Measurements from ENCODE around the gene TBC1D2. TPM values are rescaled to one million over a fixed set of nuclear protein-coding genes. Genes with fewer than 3 reads are reported as not detected.

The TBC1D2 gene
- total and polyA plus RNA-seq, 2 of the 13 experiments (the other 11 are each of a cell fraction or from before 2014, with no cell fraction given) = 2.0 to 2.8 TPM

- no peak for TF ChIP-seq GLI4 (CRISPR knock-in tag; IDR thresholded peaks at IDR 0.05; ENCODE audit: borderline replicate concordance)
- no peak for TF ChIP-seq ZNF710 (CRISPR knock-in tag; IDR thresholded peaks at IDR 0.05; ENCODE audit: borderline replicate concordance)
- no peak for TF ChIP-seq ZNF160 (CRISPR knock-in tag; IDR thresholded peaks at IDR 0.05)
- no peak for TF ChIP-seq MTF1 (CRISPR knock-in tag; IDR thresholded peaks at IDR 0.05)
- TF ChIP-seq ZBTB44 (CRISPR knock-in tag; IDR thresholded peaks at IDR 0.05) = no peak
- no peak for TF ChIP-seq RARG (CRISPR knock-in tag; IDR thresholded peaks at IDR 0.05; ENCODE audit: low read depth)
- peak; percentile 27; the same call in 1 of the 2 replicates for TF ChIP-seq SMC3 (IDR thresholded peaks at IDR 0.05; ENCODE audit: low read length)
- no peak for TF ChIP-seq CREM (IDR thresholded peaks at IDR 0.05)
- no peak for TF ChIP-seq CREM (CRISPR knock-in tag; IDR thresholded peaks at IDR 0.05)
- TF ChIP-seq ARNTL (CRISPR knock-in tag; IDR thresholded peaks at IDR 0.05) = no peak
- TF ChIP-seq THAP11 (CRISPR knock-in tag; IDR thresholded peaks at IDR 0.05) = peak; percentile 65
- TF ChIP-seq ZUFSP (CRISPR knock-in tag; IDR thresholded peaks at IDR 0.05; ENCODE audit: borderline replicate concordance) = no peak
- TF ChIP-seq NFATC3 (CRISPR knock-in tag; IDR thresholded peaks at IDR 0.05) = no peak
- TF ChIP-seq BORCS8-MEF2B (CRISPR knock-in tag; IDR thresholded peaks at IDR 0.05) = no peak
- no peak for TF ChIP-seq JUN (CRISPR knock-in tag; IDR thresholded peaks at IDR 0.05)
- peak; percentile 28; the same call in 1 of the 2 replicates for TF ChIP-seq SOX5 (CRISPR knock-in tag; IDR thresholded peaks at IDR 0.05; ENCODE audit: borderline replicate concordance)
- no peak for TF ChIP-seq FLYWCH1 (CRISPR knock-in tag; IDR thresholded peaks at IDR 0.05)
- TF ChIP-seq FIP1L1 (IDR thresholded peaks at IDR 0.05; ENCODE audit: borderline replicate concordance, insufficient read depth, low read depth, low read length) = no peak
- TF ChIP-seq HMGXB3 (CRISPR knock-in tag; IDR thresholded peaks at IDR 0.05; ENCODE audit: borderline replicate concordance) = no peak
- TF ChIP-seq ZMYM3 (CRISPR knock-in tag; IDR thresholded peaks at IDR 0.05) = 0 out of 2 replicates have a peak, but pooled peaks have one; percentile 46
Measured at GRCh38 chr9:98158071-98158831, 97.2 kb downstream of the TBC1D2 start (continued).

Data from HepG2 (cell line).